CD4-positive, alpha-beta T cell treated with Interleukin-1 beta for 1 hour (primary cell): ENCODE measurements around the gene TUBGCP5.
A peak's percentile ranks its signal among the peaks of the same experiment; 100 is the strongest.
"Not testable (repeated sequence)": the region's sequence is repeated elsewhere in the genome, so short reads cannot be mapped to it uniquely, and the experiment has no call there.

Source experiments
- DNase-seq, 2 donors: peaks; one replicate each; pipeline ENCODE4 v3.0.0-alpha.2; 2020 to 2022

The TUBGCP5 gene

DNA sequence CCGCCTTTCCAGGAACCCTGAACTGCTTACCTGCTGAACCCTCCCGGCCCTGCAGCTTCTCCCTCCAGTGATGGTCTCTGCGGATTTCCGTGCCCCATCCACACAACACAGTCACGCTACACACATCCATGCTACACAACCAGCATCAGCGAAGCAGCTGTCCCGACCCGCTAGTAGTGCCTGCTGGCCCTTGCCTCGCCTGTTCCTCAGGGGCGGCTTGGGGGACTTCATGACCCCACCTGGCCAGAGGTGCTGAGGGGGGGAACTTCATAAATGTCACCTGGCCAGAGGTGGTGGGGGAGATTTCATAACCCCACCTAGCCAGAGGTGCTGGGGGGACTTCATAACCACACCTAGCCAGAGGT, 530 bp upstream of the TUBGCP5 start:
- no peak for DNase-seq

DNA sequence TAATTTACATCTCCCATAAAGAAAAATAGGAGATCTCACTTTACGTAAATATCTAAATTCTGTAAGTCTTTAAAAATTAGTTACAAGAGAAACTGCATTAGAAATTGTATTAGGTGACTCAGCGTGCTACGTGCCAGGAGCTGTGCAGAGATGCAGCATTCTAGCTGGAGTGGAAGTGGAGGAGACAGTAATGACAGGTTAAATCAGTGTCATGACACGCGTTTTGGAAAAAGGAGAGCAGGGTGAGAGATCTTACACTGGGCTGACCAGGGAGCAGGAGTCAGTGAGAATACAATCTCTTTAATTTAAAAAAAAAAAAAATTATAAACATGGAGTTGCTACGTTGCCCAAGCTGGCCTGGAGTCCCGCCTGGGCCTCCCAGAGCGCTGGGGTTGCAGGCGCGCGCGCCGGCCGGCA, 635 bp downstream of the TUBGCP5 start:
- DNase-seq = no peak

DNA sequence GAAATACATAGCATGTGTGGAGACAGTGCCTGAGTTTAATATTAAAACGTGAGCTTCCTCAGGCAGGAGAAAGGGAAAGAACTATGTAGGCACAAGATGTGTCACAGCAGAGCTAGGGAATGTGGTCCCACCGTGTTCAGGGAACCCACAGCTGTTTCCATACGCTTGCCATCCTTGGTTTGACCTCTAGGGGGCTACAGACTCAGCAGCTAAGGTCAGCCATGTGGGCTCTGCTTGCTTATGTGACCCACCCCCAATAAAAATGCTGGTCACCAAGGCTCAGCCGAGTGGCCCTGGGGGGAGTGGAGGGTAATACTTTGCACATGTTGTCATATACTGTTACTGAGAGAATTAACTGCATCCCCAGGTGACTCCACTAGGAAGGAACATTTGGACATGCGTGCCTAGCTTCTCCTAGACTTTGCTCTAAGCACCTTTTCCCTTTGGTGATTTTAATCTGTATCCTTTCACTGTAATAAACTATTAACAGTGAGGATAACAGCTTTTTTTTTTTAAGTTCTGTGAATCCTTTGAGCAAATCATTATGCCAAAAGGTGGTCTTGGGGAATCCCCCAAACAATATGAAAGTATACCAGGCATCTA, 3.3 kb downstream of the TUBGCP5 start:
- peak; percentile 34 to 61 for DNase-seq

DNA sequence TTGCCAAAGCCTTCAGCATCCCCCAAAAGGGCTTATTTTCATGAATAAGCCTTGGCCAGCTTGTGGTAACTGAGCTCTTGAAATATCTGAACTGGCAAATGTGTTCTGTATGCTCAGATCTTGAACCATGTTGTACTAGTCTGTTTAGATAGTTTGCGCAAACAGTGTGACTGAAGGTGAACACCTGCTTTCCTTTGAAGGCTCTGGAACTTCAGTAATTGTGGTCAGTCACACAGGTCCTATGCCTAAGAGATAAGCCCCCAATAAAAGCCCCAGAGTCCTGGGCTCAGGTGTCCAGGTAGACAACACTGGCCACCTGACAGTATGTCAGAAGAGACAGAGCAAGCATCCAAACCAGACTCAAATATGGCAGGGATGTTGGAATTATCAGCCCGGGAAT, 5.4 kb downstream of the TUBGCP5 start:
- DNase-seq = no peak

DNA sequence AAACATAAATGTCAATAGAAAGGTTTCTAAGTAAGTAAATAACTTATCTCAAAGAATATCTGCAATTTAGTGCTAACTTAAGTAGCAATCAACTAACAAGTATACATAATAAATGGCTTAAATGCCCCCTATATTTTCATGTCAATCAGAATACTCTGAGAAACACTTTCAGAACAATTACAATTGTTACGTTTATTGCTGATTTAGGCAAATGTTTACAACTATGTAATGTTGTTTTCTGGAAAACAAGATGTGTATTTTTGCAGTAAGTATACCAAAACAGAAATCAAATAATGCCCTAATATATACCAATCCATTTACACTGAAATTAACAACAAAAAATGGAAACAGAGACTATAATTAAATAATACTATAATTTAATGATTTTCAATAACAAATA, 13.2 kb downstream of the TUBGCP5 start:
- DNase-seq = no peak

DNA sequence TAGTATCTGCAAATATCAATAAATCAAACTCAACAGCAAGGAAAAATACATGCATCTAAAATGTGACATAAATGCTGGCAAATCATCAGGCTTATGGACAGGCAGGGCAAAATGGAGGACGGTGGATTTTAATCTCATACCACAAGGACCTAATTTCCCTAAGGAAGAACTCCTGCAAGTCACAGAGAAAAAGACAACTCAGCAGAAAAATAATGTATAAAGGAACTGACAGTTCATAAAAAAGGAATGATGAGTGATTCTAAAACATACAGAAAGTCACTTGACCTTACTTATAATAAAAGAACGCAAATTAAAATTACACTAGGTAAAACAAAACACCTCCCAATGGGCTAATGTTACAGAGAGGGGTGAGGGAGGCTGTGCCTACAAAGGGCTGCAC, 17.2 kb downstream of the TUBGCP5 start:
- no peak for DNase-seq

DNA sequence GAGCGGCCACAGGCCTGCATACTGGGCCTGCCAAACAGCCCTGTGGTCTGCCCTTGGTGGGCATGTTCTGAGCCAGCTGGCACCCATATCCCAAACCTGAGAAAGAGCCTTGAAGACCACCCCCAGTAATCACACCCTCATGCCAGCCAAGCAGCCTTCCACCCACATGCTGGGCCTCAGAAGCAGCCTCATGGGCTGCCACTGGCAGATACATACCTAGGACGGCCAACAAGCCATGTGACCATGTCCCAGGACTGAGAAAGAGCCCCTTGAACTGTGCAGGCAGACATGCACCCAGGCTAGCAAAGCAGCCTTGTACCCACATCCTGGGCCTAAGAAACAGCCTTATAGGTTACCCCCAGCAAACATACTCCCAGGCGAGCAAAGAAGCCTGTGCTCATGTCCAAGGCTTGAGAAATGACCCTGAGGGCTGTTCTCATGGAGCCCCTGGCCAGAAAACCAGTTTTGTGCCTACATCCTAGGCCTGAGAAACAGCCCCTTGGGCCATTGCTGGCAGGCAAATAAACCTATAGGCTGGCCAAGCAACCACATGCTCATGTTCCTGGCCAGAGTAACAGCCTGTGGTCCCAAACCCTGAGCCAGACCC, 24.9 kb downstream of the TUBGCP5 start:
- no peak for DNase-seq

DNA sequence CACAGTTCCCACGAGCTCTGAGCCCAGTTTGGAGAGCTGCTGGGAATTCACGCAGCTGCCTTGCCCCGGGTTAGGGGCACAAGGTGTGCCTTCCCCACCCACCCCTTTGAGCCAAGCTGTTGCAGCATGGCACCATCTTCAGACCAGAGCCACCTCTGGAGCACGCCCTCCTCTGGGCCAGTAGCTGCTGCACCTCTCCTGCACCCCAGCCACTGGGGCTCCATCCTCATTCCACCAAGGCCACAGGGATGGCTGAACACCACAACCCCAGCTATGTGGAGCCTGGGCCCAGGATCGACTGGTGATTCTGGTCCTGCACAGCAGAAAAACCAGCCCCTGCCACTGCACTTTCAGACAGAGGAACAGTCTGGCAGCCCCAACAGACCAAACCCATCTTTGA, 25.7 kb downstream of the TUBGCP5 start:
- no peak for DNase-seq

DNA sequence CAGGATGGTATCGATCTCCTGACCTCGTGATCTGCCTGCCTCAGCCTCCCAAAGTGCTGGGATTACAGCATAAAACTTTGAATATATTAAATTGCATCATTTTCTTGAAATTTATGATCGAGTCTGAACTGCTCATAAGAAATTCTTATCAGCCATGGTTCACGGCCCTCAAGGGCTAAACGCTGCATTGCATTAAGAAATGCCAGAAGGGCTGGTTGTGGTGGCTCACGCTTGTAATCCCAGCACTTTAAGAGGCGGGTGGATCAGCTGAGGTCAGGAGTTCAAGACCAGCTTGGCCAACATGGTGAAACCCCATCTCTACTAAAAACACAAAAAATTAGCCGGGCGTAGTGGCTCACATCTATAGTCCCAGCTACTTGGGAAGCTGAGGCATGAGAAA, 26.8 kb downstream of the TUBGCP5 start:
- DNase-seq = not testable (repeated sequence)

DNA sequence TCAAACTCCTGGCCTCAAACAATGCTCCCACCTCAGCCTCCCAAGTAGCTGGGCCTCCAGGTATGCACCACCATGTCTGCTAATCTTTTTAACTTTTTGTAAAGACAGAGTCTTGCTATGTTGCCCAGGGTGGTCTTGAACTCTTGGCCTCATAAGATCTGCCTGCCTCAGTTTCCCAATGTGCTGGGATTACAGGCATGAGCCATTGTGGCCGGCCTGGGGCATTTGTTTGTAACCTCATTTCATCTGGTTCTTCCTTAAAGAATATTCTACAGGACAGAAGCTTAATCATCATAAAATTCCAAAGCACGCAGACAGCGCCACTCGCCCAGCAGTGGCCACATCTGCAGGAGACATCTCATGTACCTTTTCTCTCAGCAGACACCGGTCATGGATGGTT, 35.6 kb downstream of the TUBGCP5 start:
- no peak for DNase-seq

DNA sequence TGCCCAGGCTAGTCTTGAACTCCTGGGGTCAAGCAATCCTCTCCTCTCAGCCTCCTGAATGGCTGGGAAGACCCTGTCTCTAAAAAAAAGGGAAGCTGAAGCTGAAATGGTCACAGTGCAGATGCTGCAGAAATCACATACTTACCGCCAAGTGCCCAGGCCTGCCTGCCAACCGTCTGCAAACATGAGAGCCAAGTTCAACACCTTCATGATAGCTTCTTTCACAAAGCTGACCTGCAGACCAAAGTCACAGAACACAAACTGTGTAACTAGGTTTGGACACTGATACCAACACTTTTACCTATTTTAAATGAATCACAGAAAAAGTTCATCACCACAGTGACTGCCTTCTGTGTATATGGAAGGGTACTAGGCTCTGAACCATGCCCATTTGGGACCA, 36.4 kb downstream of the TUBGCP5 start:
- DNase-seq = no peak

DNA sequence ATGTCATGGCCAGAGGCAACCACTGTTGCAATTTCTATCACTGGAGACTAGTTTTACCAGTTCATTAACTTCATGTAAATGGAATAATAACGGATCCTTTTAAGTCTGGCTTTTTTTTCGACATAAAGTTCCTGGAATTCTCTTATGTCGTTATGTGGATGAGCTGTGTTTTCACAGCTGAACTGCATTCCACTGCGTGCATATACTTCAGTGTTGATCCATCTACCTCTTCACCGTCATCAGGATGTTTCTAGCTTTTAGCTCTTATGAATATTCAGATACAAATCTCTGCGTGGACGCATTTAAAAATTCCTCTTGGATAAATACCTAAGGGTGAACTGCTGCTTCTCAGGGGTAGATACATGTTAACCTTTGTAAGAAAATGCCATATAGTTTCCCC, 43.6 kb downstream of the TUBGCP5 start:
- no peak for DNase-seq

DNA sequence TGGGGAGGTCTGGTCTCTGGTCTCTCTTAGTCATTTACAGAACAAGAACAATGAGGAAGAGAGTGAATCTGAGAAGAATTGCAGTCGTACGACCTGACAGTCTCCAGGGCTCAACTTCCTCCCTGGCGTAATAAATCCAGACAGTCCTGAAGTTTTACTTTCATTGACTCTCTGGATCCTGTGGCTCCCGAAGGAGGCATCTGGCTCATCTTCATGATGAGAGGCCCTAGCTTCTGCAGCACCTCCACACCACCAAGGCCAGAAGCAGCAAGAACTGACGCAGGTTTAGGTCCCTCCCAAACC, 47.4 kb downstream of the TUBGCP5 start:
- no peak for DNase-seq

DNA sequence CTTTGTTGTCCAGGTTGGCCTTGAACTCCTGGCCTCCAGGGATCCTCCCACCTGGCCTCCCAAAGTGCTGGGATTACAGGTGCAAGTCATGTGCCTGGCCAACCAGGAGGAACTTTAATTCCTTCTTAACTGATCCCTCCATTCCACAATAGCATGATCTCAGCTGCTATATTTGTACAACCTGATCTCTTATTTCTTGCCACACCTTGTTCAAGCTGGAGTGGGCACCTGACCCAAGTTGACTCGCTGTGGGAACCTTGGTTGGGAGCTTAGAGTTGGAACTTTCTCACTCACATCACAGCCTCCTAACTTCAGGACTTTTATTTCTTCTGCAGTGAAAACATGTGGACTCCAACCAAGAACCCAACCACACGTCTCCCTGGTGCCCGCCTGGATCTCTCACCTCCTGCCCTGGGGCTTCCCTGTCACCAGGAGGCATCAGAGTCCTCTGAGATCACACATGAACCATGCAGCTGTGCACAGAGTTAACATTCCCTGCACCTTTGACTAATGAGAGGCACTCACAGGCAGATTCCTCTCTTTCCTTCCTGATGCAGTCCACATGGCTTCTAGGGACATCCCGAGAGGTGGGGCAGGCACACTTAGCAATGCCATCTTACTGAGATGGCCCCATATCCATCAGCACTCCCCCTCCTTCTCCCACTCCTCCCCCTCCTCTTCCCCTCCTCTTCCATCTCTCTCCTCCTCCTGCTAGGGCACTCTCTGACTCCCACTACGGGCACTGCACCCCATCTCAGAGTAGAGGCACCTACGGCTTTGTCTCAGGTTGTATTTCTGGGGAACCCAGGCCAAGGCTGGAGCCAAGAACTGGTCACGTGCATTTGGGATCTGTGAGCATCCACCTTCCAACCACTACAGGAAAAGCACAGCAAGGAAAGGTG, 49.5 kb downstream of the TUBGCP5 start:
- DNase-seq = no peak

DNA sequence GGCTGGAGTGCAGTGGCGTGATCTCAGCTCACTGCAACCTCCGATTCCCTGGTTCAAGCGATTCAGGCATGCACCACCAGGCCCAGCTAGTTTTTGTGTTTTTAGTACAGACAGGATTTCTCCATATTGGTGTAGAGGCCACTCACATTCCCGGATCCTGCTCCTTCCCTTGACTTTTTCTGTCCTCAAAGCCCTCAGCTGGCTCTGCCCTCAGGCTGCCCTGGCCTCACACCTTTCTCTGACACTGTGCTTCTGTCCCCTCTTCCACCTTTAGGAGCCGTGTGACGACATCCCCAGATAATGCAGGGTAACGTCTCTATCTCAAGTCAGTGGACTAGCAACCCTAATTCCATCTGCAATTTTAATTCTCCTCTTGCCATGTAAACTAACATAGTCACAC, 50.6 kb downstream of the TUBGCP5 start:
- no peak for DNase-seq

DNA sequence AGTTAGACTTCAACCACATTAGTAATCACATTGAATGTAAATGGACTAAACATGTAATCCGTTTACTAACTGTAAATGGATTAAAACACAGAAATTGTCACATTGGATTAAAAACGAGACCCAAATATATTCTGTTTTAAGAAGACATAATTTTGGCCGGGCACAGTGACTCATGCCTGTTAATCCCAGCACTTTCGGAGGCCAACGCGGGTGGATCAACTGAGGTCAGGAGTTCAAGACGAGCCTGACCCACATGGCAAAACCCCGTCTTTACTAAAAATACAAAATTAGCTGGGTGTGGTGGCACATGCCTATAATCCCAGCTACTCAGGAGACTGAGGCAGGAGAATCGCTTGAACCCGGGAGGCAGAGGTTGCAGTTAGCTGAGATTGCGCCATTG, 57.4 kb downstream of the TUBGCP5 start:
- not testable (repeated sequence) for DNase-seq

DNA sequence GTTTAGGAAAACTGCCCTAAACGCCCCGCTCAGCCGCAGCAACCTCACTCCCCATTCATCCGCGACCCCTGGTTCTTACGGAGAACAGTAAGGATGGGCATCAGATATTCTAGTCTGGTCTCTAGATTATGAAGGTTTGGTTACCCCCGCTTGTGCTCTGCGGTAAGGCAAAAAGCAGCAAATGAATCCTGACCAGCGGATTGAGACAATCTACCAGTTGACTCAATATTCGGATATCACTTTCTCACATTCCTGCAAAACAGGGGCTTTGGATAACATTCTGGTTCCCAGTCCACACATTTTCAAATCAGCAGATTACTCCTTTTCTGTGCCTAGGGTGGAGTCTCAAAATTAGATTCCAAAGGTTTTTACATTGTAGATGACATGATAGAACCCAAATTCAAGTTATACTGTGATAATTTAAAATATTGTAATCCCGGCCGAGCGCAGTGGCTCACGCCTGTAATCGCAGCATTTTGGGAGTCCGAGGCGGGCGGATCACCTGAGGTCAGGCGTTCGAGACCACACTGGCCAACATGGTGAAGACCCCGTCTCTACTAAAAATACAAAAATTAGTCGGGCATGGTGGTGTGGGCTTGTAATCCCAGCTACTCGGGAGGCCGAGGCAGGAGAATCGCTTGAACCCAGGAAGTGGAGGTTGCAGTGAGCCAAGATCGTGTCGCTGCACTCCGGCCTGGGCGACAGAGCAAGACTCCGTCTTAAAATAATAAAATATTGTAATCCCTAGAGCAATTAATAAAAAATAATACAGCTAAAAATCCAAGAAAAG, 58.1 kb downstream of the TUBGCP5 start:
- DNase-seq = no peak

DNA sequence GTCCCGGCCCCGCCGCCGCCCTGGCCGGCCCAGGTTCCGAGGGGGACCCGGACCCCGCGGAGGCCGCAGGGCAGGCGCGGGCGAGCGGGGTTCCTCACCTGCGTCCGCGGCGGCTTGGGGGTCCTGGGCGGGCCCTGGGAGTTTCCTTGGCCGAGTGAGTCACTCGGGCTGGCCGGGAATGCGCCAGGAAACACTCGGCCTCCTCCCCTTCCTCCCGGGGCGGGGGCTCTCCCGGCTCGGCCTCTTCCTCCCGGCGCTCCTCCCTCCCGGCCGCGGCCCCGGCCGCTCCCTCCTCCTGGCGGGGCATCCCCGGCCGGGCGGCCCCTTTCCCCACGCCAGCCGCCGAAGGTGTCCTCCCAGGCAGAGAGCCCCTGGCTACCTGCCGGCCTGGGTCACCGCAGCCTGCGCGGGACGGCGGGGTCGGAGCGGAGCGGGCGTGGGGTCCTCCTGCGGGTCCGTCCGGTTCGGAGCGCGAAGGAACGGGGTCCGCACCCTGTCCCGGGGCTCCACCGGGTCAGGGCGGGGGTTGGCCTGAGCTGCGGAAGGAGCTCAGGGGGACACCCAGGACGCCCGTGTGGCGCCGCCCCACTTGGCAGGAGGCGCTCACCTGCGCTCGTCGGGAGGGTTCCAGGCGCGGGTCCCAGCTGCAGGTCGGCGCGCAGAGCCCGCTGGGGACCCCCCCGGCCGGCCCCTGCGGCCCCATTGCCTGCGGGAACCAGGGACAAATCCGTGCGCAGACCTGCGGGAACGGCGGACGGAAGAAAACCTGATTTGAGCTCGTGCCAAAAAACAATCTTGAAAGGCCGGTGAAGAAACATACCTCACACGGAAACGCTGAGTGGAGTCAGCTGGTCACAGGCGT, 58.9 kb downstream of the TUBGCP5 start, which contains the start of gene CYFIP1:
CYFIP1 (minus strand) TSS at position 180 of the 862 bp plus-strand sequence. CDS start 33,083 bp downstream, outside the sequence.
- DNase-seq = peak; percentile 17 to 46

DNA sequence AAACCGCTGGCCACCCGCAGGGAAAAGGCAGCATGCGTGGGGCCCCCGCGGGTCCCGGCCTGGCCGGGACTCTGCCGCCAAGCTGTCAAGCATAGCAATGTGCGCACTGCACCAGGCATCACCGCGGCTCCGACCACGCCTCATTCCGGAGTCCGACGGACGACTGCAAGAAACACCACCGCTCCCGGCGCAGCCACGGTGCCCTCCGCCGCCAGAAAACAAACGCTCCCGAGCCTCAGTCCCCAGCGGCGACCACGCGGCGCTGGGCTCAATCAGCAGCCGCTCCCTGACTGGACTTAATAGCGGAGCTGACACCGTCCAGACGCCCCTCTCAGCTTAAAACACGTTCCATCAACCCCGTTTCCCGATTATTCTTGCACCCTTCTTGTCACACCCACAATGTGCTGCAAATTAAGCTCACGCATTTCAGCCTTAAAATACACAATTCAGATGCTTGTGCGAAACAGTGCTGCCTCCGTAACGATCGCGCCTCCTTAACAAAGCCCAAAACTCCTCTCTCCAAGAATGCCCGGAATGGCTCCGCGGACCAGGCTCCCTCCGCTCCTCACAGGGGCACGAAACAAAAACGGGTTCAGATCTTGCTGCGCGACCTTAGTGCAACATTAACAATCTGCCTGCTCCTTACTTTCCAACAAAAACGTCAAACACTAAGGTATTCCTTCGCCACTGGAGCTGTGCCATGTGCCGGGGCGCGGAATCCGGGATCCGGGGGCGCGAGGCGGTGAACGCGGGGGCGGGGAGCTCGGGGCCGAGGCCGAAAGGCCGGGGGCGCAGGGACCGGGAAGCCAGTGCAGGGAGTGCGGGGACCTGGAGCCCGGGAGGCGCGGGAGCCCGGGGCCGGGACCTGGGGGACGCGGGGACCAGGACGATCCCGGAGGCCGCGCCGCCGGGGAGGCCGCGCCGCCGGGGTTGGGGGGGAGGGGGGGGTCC, 59.9 kb downstream of the TUBGCP5 start:
- peak; percentile 12 to 21 for DNase-seq

DNA sequence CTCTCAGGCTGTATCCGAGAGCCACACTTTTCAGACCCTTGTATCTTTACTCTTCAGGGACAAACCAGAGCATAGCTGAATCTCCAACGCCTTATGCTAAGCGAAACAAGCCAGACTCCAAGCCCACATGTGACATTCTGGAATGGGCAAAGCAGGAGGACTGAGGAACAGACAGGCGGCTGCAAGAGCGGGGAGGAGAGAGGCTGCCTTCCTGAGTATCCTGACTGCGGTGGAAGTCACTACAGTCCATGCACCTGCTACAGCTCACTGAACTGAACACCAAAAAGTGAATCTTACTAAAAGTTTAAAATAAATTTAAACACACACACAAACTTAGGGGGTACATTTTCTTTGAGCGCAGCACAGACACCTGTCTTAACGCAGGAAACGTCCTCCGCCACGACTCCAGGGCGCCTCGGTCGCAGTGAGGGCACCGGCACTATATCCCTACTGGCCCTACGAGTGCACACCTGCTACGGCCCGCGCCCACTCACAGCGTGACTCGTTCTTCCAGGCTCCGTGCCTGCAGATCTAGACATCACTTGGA, 60.6 kb downstream of the TUBGCP5 start:
- no peak for DNase-seq

DNA sequence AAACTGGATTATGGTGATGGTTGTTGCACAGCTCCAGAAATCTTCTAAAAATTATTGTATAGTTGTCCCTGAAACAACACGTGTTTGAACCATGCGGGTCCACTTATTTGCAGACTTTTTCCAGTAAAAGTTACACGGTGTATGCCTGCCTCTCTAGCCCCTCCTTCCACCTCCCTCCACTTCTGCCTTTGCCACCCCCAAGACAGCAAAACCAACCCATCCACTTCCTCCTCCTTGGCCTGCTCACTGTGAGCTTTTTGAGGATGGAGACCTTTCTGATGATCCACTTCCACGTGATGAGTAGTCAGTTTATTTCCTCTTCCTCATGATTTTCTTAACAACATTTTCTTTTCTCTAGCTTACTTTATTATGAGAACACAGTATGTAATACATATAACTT, 64.6 kb downstream of the TUBGCP5 start:
- DNase-seq = peak in 1 of 2 donors; percentile 42
